Sciatic nerve (tissue), 2 donors: ENCODE data around the gene PCNX2. TPM values are rescaled to one million over a fixed set of nuclear protein-coding genes. Genes with fewer than 3 reads are reported as not detected.
A peak's percentile ranks its signal among the peaks of the same experiment; 100 is the strongest.
"Not testable (repeated sequence)": the region's sequence is repeated elsewhere in the genome, so short reads cannot be mapped to it uniquely, and the experiment has no call there.

Experiments
- ATAC-seq: fragments of 200-7000 bp; cut with Tn5 transposase; one replicate; pipeline ENCODE4 v1.9.1; 2020; ENCODE audit warnings: mild to moderate bottlenecking, moderate library complexity
- DNase-seq: peaks from one replicate; pipeline ENCODE4 v3.0.0-alpha.2; 2020; ENCODE audit warnings: low spot score
- intact Hi-C: fragments of 100-400 bp; cut with DNase I; formaldehyde crosslinking; loops from one replicate; pipeline ENCODE4 v1.14.2; 2022
- total RNA-seq: library from RNA; stranded (reverse); fragmentation: NEBNext Ultra II Directional; extraction: Animal tissue kit (Norgen Biotek cat#: 25700); gene quantifications from one replicate; pipeline ENCODE4 v1.2.1, GENCODE V29; 2021
- donor health status: DM: no; HTN: no; CAD: no.
- donor health status: DM: no; HTN: no; CAD: no.

The PCNX2 gene
- total RNA-seq, 1 donor from 2014 or later: 16.2 TPM

- ATAC-seq (no peak), DNase-seq (no peak)
- intact Hi-C loops: no loop called here
These were observed 163.1 kb downstream of the PCNX2 start for GRCh38 chr1:233132445-233132844.

- ATAC-seq, DNase-seq, intact Hi-C loops: not testable (repeated sequence)
These were observed 166.5 kb downstream of the PCNX2 start for GRCh38 chr1:233129031-233129430.

GRCh38 chr1:233127157-233127556 is 168.4 kb downstream of the PCNX2 start:
- DNase-seq (no peak), ATAC-seq (no peak)
- intact Hi-C loops: no loop called here

DNA sequence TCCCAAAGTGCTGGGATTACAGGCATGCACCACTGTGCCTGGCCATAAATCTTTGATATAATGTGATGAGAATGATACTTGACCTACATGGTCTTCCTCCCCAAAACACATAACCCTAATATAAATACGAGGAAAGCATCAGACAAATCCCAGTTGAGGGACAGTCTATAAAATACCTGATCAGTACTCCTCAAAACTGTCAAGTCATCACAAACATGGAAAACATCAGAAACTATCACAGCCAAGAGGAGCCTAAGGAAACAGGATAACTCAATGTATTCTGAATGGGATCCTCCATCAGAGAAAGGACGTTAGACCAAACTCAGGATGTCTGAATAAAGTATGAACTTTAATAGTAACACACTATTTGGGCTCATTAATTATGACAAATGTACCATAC is 172.7 kb downstream of the PCNX2 start:
- DNase-seq: no peak
- ATAC-seq: no peak
- intact Hi-C loops: no loop called here

GRCh38 chr1:233121947-233122559 is 173.5 kb downstream of the PCNX2 start:
- intact Hi-C loops: no loop called here
- DNase-seq (no peak), ATAC-seq (no peak)

DNA sequence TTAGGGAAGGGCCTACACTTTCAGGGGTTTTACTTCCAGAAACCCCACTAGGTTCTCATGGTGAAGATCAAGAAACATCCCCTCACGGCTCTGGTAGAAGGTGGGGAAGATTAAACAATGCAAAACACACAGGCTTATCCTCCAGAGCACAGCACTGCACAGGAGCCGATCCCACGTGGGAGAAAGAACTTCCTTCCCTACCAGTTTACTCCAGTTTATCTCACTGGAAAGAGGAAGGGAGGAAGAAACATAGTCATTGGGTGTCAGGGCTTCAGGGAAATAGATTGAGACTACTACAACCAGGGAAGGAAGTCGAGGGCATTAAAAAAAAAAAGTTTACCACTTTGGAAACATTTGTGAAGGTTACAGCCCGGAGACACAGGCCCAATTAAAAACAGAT is 180.7 kb downstream of the PCNX2 start:
- ATAC-seq (no peak), DNase-seq (no peak)
- intact Hi-C loops: no loop called here

GRCh38 chr1:233114159-233114558 is 181.4 kb downstream of the PCNX2 start:
- ATAC-seq: no peak
- no peak for DNase-seq
- intact Hi-C loops: no loop called here

- DNase-seq (peak; percentile 80), ATAC-seq (peak; percentile 98)
- intact Hi-C loops: no loop called here
These were observed 182.3 kb downstream of the PCNX2 start for GRCh38 chr1:233113009-233113879.

- no peak for DNase-seq
- no peak for ATAC-seq
- intact Hi-C loops: no loop called here
These were observed 183.1 kb downstream of the PCNX2 start for GRCh38 chr1:233112186-233113008.

DNA sequence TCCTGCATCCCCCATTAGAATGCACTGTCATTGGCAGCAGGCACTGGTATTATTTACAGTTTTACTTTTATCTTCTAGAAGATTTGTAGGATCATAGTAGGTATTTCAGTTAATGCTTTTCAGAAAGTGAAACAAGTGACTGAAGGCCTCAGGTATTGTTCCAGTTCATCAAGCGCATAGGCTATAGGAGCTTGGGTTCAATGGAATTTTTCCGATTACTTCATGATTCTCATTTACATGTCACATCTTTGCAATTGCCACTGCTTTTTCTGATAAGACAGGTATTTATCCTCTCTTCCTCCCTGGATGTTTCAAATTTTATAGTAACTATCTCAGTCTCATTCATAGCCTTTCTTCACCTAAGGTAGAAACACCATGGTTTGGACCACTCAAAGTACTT is 183.8 kb downstream of the PCNX2 start:
- intact Hi-C loops: no loop called here
- ATAC-seq: no peak
- DNase-seq: no peak

GRCh38 chr1:233109096-233109495 is 186.4 kb downstream of the PCNX2 start:
- ATAC-seq (no peak), DNase-seq (no peak)
- intact Hi-C loops: no loop called here

DNA sequence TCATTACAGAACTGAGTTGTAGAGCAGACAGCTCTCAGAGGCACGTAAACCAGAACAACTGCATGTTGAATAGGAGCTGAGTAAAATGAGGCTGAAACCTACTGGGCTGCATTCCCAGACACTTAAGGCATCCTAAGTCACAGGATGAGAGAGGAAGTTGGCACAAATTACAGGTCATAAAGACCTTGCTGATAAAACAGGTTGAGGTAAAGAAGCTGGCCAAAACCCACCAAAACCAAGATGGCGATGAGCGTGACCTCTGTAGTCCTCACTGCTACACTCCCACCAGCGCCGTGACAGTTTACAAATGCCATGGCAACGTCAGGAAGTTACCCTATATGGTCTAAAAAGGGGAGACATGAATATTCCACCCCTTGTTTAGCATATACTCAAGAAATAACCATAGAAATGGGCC is 187.8 kb downstream of the PCNX2 start:
- DNase-seq, ATAC-seq, intact Hi-C loops: not testable (repeated sequence)

DNA sequence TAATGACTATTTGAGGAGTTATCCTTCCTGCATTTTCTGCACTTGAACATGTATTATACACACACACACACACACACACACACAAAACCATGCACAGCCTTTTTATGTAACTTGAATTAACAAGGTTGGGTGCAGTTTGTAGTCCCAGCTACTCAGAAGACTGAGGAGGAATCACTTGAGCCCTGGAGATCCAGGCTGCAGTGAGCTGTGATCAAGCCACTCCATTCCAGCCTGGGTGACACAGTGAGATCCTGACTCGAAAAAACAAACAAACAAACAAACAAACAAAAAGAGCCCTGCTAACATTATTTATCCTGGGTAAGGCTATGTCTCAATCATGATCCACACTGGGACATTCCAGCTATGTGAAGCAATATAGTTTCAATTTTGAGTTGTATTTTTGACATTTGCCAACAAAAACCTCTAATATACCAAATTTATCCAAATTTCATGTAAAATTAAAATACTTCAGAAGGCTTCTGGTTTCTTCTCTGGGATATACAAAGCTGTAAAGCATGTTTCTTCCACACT is 188.3 kb downstream of the PCNX2 start:
- no peak for DNase-seq
- no peak for ATAC-seq
- intact Hi-C loops: no loop called here

DNA sequence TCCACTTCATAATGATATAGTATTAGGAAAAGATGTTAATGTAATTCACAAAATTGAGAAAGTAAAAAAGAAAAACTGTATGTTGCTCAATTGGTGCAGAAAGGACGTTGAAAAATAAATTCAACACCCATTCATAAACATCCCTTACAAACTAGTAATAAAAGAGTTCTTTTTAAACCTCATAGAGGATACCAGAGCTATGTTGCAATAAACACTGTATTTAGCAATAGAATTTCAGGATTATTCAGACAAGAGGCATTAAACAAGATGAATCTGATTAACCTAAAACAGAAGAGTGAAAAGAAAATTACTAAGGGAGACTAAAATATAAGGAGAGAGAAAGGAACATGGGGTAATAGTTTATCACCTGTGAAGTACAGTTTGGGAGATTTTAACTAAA is 190.3 kb downstream of the PCNX2 start:
- intact Hi-C loops: no loop called here
- DNase-seq (no peak), ATAC-seq (no peak)

- intact Hi-C loops: no loop called here
- DNase-seq (no peak), ATAC-seq (no peak)
These were observed 193.2 kb downstream of the PCNX2 start for GRCh38 chr1:233102341-233102740.

DNA sequence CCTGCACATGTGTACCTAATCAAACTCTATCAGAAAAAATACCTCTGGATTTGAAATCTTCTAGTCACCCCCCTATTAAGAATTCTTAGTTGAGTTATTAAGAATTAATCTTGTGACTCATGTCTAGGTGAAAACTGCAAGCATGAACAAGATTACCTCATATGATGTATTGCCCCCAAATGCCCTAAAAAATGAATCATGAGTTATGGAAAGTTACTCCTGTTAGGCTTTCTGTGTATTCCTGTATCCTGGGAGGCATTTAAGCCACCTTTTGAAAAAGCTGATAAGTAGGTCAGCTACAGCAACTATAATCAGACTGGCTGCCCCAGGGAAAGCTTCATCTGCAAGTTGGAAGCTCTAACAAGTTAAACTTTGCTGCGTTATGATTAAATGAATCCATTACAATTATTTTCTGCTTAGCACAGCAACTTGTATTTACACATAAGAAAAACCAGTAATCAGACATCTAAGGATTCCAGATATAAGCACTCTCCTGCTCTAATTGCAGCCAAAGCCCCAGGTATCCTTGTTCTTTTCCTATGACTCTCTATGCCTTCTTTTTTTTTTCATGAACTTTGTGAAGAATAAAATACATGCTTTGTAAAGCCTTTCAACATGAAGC is 197.5 kb downstream of the PCNX2 start:
- ATAC-seq: no peak
- DNase-seq: no peak
- intact Hi-C loops: no loop called here

DNA sequence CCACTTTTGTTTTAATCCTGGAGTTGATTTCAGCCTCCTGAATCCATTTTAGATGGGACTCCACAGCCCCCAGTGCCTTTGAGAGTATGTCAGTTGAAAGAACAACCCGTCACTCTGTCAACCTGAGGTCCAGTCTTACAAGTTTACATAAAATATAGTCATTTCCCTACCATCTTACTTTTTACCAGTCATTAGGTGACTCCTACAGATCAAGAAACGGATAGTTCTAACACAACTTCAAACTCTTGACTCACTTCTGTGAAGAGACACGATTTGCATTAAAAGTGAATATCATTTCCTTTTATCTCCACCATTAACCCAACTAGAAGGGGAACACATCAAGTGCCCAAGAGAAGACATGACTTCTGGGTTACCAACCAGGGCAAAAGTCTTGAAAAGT is 198.0 kb downstream of the PCNX2 start:
- DNase-seq: no peak
- intact Hi-C loops: no loop called here
- ATAC-seq: no peak

GRCh38 chr1:233094691-233095090 is 200.8 kb downstream of the PCNX2 start:
- intact Hi-C loops: no loop called here
- DNase-seq: no peak

GRCh38 chr1:233094269-233094668 is 201.3 kb downstream of the PCNX2 start:
- no peak for DNase-seq
- no peak for ATAC-seq
- intact Hi-C loops: no loop called here

More at GRCh38 chr1:233094691-233095090, 200.8 kb downstream of the PCNX2 start:
- ATAC-seq: no peak
